ENCODE measurements around the gene HEXA.

DNA sequence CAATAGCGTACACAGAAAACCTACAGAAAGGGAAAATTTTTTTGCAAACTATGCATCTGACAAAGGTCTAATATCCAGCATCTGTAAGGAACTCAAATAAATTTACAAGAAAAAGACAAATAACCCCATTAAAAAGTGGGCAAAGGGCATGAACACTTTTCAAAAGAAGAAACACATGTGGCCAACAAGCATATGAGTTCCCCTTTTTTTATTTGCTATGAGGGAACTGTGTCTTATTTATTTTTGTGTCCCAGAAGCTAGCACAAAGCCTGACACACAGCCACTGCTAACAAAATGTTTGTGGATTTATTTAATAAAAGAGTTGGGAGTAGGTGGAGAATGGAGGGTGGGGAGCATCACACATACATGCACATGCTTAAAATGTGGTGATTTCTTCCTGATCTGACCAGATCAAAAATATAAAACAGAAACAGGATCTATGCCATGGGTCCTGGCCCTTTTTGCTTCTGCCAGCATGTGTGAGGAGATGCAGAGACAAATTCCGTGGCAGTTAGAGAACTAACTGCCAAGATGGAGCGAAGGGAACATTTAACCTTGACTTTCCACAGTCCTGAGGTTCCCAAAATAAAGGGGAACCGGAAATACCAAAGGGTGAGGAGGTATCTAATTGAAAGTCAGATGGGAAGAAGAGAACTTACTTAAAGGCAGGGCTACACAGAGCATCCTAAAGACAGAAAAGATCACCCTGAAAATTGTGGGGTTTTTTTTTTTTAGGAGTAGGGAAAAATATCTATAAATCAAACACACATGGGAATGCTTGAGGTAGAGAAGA, 22.2 kb upstream of the HEXA start, which contains the start of gene TMEM202:
- TF ChIP-seq CTCF (IDR thresholded peaks at IDR 0.05) (no peak), POLR2A (IDR thresholded peaks at IDR 0.05) (no peak)

Data from lower leg skin (tissue), 3 donors.